Stimulated activated CD4-positive, alpha-beta T cell treated with anti-CD3 and anti-CD28 coated beads, Interleukin-4, amount 100 ng/mL, for 24 hours (primary cell): ENCODE measurements around the gene FOXP1.

Experiments
- DNase-seq: peaks from one replicate; pipeline ENCODE4 v3.0.0-alpha.2; 2020

Gene FOXP1

DNA sequence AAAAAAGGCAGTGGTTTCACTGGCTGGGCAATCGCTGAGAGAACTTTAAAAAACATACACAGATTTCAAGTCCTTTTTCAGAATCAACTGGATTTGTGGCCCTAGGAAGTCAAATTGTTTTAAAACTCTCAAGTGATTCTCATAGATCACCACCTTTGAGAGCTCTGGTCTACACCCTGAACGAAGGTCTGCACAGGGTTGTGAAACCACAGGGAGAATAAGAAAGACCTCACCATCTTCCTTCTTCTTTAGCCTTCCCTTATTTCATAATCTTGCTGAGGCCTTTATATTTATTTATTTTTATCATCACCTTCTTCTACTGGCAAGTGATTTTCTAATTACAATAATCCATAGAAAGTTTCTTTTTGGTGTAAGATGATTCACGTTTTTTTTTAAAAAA, 58.1 kb downstream of the FOXP1 start:
- no peak for DNase-seq

GRCh38 chr3:71524672-71525071, 58.9 kb downstream of the FOXP1 start:
- DNase-seq, result no peak

DNA sequence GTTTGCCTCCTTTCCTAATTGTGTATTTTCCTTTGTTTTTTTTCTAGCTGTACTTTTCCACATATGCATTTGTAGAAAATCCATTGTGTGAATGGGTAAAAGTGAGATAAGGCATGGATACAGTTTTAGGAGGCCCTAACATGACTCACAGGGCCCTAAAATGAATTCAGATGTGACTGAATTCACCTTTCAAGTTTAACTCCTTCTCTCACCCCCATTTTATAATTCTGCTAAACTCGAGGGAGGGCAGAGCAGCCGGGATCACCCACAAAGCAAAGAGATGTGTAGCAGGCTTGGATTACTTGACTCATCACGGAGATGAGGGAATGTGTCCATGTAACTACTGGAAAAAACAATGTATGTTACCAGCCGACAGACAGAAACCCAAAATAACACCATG, 59.9 kb downstream of the FOXP1 start:
- DNase-seq, result no peak

DNA sequence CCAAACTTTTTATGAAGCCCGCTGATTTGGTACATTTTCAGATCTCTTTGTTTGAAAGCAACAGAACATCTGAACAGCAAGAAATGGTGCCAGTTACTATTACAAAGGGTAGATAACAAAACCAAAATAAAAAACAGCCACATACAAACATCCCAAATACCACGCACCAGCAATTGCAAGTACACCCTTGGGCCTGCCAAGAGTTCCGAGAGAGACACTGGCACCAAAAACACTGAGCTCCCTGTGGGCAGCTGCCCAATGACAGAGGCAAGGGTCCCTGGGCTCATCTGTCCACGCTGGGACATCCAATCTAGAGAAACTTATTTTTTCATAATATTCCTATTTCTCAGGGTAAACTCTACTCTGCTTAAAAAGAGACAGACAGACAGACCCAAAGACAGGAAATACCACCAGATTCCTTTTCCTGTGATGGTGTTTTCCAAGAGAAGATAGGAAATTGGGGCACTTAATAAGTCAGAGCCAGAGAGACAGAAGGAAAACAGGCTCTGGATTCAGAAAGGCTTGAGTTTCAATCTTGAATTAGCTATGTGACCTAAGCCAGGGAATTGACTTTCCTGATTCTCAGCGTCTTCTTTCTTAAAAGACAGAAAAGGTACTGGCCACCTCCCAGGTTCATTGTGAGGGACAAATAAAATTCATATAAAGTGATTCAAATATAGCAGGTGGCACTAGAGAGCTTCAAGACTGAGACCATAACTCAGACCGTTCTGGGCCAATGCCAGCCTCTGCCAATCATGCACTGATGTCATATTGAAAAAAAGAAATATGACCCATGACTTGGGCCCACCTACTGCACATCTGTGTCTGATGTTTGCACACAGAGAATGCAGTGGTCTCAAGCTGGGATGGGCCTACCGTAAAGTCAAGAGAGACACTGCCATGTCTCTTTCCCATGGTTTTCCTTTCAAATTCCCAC, 61.3 kb downstream of the FOXP1 start:
- DNase-seq, result no peak

GRCh38 chr3:71521021-71521352, 62.5 kb downstream of the FOXP1 start:
- DNase-seq, result no peak

DNA sequence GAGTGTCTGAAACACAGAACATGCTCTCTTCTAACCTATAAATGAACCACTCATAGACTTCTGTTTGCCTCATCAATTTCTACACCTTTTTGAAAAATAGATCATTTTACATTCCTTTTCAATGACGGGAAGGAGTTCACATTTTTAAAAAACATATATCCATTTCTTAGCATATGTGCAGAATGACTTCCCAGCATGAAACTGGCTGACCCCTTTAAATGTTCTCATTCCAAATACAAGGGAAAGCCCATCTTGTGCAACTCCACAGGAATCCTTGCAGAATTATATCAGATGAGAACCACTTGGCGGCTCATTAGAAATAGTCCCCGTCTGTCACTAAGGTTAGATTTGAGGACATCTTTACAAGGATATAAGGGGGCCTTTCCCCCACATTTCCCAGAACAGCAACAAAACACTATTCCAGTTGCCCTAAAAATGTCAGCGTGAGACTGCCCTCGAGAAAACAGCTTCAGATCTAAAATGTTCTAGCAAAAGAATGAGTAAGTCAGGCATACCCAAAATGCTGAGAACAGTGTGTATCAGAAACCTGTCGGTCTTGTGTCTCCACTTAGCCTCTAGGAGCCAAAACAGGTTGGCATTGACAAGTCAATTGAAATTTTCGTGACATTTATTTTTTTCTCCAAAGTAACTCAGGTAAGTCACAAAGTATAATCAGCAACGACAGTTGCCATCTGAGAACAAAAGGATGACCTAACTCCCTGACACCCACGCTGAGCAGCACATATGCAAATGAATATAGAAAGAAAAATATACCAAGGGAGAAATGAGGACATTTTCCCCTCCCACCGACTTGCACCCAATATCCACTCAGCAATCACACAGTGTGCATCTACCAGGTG, 63.1 kb downstream of the FOXP1 start:
- DNase-seq, result no peak

GRCh38 chr3:71518089-71518488, 65.4 kb downstream of the FOXP1 start:
- DNase-seq, result no peak

- no peak for DNase-seq
These were observed 66.2 kb downstream of the FOXP1 start for GRCh38 chr3:71517271-71517791.

- DNase-seq, result no peak
These were observed 67.7 kb downstream of the FOXP1 start for GRCh38 chr3:71515636-71516365.

GRCh38 chr3:71514621-71515020, 68.9 kb downstream of the FOXP1 start:
- DNase-seq, result no peak

- DNase-seq, result no peak
These were observed 70.0 kb downstream of the FOXP1 start for GRCh38 chr3:71513515-71513914.

- no peak for DNase-seq
These were observed 70.4 kb downstream of the FOXP1 start for GRCh38 chr3:71513081-71513480.

DNA sequence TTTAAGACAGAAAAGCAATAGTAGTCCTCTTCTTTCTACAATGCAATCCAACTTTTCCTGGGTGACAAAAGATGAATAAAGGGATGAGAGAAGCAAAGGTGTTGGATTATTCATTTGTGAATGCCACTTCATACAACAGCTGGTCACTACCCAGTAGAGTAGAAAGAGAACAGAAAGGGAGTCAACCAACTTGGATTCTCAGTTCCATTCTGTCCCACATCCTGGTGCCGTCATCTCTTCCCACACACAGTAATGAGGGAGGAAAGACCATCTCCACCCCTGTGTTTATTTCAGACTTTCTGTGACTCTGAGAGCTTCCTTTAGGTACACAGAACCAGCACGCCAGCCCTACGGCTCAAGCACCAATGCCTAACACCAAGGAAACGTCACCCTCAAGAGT, 71.0 kb downstream of the FOXP1 start:
- DNase-seq, result no peak

DNA sequence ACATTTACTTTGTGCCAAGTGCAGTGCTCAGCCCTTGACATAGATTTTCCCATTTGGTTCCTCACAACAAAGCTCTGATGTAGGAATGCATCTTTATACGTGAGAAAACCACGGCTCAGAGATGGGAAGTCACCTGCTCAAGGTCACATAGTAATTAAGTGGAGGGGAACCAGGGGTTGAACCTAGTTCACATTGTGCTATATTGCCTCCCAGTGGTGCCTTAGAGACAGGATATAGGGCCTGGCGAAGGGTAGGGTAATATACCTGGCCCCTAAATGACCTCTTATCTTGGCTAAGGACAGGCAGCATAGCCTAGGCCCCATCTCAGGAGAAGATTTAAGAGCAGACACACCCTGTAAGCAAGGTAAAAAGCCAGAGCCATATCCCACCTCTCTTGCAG, 71.5 kb downstream of the FOXP1 start:
- peak; percentile 52 for DNase-seq

DNA sequence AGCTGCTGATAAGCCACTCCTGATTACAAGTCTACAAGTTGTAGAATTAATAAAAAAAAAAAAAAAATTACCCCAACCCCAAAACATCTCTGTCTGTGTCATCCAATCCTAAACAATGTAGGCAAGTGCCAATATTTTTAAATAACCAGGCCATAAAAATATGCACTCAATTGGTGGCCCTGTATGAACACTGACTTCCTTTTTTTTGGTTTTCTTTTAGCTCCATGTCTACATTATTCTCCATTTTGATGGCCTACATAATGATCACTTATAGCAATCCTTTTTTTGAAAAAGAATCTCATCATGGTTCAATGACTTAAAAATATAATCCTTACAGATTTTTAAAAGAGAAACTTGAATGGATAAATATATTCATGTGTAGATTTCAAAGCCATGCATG, 72.1 kb downstream of the FOXP1 start:
- DNase-seq, result no peak

- DNase-seq, result no peak
These were observed 72.5 kb downstream of the FOXP1 start for GRCh38 chr3:71511037-71511436.

GRCh38 chr3:71510510-71510909, 73.0 kb downstream of the FOXP1 start:
- no peak for DNase-seq

- DNase-seq, result no peak
These were observed 74.5 kb downstream of the FOXP1 start for GRCh38 chr3:71509066-71509465.

- no peak for DNase-seq
These were observed 77.7 kb downstream of the FOXP1 start for GRCh38 chr3:71505767-71506350.

DNA sequence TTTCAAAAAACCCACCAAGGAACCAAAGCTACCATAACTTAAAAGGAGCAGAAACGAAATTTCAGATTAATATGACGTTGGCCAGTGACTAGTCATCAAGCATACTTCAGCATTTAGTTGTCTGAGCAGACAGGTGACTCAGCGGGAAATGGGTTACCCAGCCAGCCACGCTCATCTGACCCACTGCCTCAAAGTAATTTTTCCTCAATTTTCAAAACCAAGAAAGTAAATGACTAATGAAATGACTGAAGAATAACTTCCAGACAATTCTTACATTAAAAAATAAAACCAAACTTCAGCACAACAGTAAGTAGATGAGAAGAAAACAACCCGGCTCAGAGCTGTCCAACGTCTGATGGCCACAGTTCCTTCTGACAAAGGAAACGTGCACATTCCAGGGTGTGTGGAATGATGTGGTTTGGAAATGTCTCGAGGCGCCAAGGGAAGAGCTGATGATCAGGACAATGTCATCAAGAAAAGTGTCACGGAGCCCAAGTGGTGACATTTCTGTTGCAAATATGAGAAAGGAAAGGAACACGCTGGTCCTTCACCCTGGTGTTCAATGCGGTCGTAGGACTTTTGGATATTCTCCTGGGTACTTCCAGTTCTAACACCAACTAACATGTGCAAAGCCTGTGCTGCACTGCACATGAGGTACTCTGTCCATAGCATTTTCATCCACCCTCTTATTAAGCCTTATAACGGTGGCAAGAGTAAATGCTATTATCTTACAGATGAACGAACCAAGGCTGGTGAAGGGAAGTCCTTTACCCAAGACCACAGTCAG, 79.1 kb downstream of the FOXP1 start:
- peak; percentile 67 for DNase-seq

GRCh38 chr3:71503525-71504249, 79.8 kb downstream of the FOXP1 start:
- DNase-seq, result no peak
